Mucosa of rectum (tissue), 2 donors: ENCODE data around the gene TRPM3.

Experiments
- H3K27ac ChIP-seq, 2 donors: one replicate each; pipeline ENCODE4 v1.7.0; 2013; ENCODE audit warnings: inconsistent platforms in 2 of 2, low read depth in 2 of 2, low read length in 2 of 2
- H3K27me3 ChIP-seq, 2 donors: one replicate each; pipeline ENCODE4 v1.7.0; 2013; ENCODE audit warnings: low read length in 2 of 2; ENCODE audit not compliant: control insufficient read depth in 2 of 2, insufficient read depth in 2 of 2
- H3K36me3 ChIP-seq, 2 donors: one replicate each; pipeline ENCODE4 v1.7.0; 2013; ENCODE audit warnings: low read length in 2 of 2; ENCODE audit not compliant: control insufficient read depth in 2 of 2, insufficient read depth in 2 of 2
- H3K4me1 ChIP-seq, 2 donors: one replicate each; pipeline ENCODE4 v1.7.0; 2013; ENCODE audit warnings: low read length in 2 of 2, mild to moderate bottlenecking in 1 of 2; ENCODE audit not compliant: control insufficient read depth in 2 of 2, insufficient read depth in 2 of 2
- H3K4me3 ChIP-seq, 2 donors: one replicate each; pipeline ENCODE4 v1.7.0; 2013; ENCODE audit warnings: low read length in 2 of 2
- H3K9ac ChIP-seq, 2 donors: one replicate each; pipeline ENCODE4 v1.7.0; 2013; ENCODE audit warnings: low read length in 2 of 2, low read depth in 1 of 2, mild to moderate bottlenecking in 1 of 2
- H3K9me3 ChIP-seq, 2 donors: one replicate each; pipeline ENCODE4 v1.7.0; 2013; ENCODE audit warnings: low read length in 2 of 2; ENCODE audit not compliant: control insufficient read depth in 2 of 2
- donor health status: healthy.
- donor health status: Normal muscosa, but diverticular disease.

Gene TRPM3

DNA sequence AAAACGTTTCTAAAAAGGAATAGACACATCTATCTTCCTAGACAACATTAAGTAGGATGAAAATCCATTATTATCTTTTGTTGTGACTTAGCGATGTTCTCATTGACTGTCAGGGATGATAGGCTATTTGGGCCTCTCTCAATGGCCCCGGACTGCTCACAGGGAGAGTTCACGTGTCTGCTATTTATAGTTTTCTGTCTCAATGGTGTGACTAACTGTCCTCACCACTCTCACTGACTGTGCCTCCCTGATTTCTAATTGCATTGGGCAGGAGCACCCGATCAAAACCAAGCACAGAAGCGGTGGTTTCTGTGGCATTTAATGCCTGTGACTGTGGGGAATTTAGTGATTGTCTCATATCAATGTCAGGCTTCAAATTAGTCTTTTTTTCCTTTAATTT lies 420.3 kb downstream of the TRPM3 start:
- no peaks in the 10 kb centered on the region for H3K9me3 ChIP-seq
- H3K27ac ChIP-seq = no peak overlapping the region
- no peak overlapping the region for H3K4me3 ChIP-seq
- H3K27me3 ChIP-seq = no peaks in the 10 kb centered on the region
- no peak overlapping the region for H3K9ac ChIP-seq
- no peaks in the 10 kb centered on the region for H3K4me1 ChIP-seq
- no peaks in the 10 kb centered on the region for H3K36me3 ChIP-seq

DNA sequence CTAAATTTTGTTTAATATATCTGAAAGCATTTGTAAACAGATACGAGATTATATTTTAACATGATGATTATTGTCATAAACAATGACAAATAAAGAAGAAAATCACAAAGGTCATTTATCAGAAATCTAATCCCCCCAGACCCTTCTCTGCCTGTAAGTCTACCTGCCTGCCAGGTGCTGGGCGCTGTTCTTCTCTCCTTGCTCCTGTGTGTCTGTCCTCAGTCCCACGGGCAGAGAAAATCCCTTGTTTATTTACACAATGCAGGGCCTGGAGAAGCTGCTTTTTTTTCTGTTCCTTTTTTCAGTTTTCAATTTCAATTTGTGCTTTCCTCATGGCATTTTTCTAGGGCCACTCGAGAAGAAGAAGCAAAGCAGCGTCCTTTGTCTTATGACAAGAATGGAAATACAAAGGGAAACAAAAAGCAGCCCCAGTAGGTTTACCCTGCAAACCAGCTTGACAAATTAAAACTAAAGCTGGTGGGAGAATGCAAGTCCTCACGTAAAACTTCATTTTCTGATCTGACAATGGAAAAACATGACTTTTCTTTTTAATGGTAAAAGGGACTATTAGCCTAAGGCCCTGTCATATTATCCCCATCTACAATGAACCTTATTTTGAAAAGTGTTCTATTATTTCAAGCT lies 424.6 kb downstream of the TRPM3 start:
- Histone ChIP-seq H3K36me3 (no peaks in the 10 kb centered on the region), H3K27ac (no peak overlapping the region), H3K9ac (no peak overlapping the region), H3K27me3 (no peaks in the 10 kb centered on the region), H3K4me1 (no peaks in the 10 kb centered on the region), H3K9me3 (no peaks in the 10 kb centered on the region), H3K4me3 (no peak overlapping the region)

DNA sequence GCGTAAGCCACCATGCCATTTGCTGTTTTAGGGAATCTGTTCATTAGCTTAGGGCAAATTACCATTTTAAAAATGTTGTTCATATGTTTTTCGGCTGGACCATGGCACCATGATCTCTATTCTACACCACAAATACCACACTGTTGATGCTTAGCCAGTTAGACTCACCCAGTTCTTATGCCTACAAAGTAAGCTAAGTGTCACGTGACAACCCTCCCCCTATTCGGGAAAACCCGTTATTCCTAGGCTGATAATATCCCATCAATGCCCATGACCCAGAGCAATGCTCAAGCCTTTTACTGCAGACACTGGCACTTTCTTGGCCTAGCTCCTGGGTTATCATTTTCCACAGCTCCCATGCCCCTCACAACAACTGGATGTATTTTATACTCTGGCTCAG lies 426.7 kb downstream of the TRPM3 start:
- Histone ChIP-seq H3K9me3 (no peaks in the 10 kb centered on the region), H3K9ac (no peak overlapping the region), H3K27me3 (no peaks in the 10 kb centered on the region), H3K36me3 (no peaks in the 10 kb centered on the region), H3K27ac (no peak overlapping the region), H3K4me1 (no peaks in the 10 kb centered on the region), H3K4me3 (no peak overlapping the region)

DNA sequence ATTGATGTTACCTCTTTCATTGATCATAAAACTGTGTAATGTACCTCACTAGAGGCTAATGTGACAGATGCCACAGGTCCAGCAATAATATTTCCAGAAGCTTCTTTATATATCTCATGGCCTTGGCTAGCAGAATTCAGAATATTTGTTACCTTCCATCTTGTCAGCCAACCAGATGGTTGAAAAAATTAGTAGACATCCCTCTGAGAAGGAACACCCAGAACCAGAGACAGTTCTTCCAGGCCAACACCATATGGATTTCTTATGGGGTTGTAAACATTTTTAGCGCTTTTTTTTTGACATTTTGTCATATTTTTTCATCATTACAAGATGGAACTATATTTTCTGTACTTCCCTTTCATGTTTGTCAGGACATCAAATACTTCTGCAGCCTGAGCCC lies 428.2 kb downstream of the TRPM3 start:
- Histone ChIP-seq H3K4me3 (no peak overlapping the region), H3K4me1 (no peaks in the 10 kb centered on the region), H3K27ac (no peak overlapping the region), H3K27me3 (no peaks in the 10 kb centered on the region), H3K36me3 (no peaks in the 10 kb centered on the region), H3K9ac (no peak overlapping the region), H3K9me3 (no peaks in the 10 kb centered on the region)

DNA sequence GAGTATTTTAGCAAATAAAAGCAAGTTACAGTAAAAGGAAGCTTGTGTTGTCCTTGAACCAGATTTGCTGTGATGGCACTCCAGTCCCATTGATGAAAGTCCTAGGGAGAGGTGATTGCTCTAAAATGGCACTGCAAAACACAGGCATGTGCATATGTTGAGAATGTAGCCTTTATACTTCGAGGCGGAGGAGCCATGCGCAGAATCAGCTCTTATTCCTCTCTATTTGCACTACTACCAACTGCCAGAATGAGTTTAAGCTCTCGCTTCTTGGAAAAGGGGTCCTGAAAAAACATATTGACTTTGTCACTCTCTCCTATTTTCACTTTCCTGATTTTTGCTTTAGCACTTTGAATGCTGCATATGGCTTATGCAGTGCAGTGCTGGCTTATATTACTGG lies 429.0 kb downstream of the TRPM3 start:
- Histone ChIP-seq H3K9ac (no peak overlapping the region), H3K36me3 (no peaks in the 10 kb centered on the region), H3K9me3 (no peaks in the 10 kb centered on the region), H3K27me3 (no peaks in the 10 kb centered on the region), H3K4me3 (no peak overlapping the region), H3K4me1 (no peaks in the 10 kb centered on the region), H3K27ac (no peak overlapping the region)

DNA sequence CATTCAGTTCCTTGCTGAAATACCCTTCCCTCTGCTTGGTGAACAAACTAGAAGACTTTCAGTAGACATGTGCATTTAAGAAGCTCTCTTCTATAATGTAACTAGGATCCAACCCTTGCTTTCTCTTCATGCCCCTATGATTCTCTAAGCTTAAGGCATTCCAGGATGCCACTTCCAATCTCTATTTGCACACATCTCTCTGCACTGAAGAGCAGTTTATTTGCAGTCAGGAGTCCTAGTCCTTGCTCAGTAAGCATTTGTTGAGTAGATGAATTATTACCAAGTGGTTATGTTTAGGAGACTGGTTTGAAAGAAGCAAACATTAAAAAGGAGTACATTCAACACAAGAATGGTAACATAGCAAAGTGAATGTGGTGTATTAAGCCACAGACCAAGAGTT lies 432.7 kb downstream of the TRPM3 start:
- Histone ChIP-seq H3K9ac (no peak overlapping the region), H3K9me3 (no peaks in the 10 kb centered on the region), H3K4me3 (no peak overlapping the region), H3K27ac (no peak overlapping the region), H3K36me3 (no peaks in the 10 kb centered on the region), H3K27me3 (no peaks in the 10 kb centered on the region), H3K4me1 (no peaks in the 10 kb centered on the region)

DNA sequence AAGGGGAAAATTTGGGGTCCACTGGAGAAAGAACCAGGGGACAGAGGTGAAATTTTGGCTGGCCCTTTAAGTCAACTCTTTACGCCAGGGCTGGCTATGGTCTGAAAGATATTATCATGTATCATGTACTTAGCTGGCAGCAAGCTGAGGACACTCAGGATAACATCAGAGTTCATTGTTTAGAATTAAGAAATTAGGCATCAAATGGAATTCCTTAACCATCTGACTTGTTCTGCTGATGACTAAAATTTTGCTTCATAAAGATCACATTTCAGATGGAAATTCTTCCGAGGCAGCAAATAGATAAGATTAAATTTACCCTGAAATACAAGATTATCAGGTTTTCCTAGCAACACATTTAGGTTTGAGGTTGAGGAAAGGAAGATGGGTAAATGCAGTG lies 437.6 kb downstream of the TRPM3 start:
- Histone ChIP-seq H3K27ac (no peak overlapping the region), H3K9ac (no peak overlapping the region), H3K36me3 (no peaks in the 10 kb centered on the region), H3K27me3 (no peaks in the 10 kb centered on the region), H3K4me1 (no peaks in the 10 kb centered on the region), H3K4me3 (no peak overlapping the region), H3K9me3 (no peaks in the 10 kb centered on the region)

DNA sequence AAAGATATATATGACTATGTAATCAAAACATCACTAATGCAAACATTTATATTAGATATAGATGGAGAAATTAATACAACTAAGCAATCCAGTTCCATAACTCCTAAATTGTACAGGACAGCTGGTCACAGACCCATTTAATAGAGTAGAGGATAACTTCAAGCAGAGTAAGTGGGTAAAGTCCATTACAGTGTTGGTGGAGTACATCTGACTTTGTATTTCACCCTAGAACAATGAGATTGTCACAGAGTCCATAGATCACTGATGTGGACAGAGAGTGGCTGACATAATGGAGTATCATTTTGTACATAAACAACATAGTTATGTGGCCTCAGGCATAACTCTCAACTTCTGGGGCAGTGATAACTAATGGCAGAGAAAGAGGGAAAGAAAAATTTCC lies 439.1 kb downstream of the TRPM3 start:
- H3K36me3 ChIP-seq = no peaks in the 10 kb centered on the region
- H3K27ac ChIP-seq = no peak overlapping the region
- H3K4me3 ChIP-seq = no peak overlapping the region
- H3K27me3 ChIP-seq = no peaks in the 10 kb centered on the region
- H3K4me1 ChIP-seq = no peaks in the 10 kb centered on the region
- H3K9me3 ChIP-seq = no peaks in the 10 kb centered on the region
- no peak overlapping the region for H3K9ac ChIP-seq

DNA sequence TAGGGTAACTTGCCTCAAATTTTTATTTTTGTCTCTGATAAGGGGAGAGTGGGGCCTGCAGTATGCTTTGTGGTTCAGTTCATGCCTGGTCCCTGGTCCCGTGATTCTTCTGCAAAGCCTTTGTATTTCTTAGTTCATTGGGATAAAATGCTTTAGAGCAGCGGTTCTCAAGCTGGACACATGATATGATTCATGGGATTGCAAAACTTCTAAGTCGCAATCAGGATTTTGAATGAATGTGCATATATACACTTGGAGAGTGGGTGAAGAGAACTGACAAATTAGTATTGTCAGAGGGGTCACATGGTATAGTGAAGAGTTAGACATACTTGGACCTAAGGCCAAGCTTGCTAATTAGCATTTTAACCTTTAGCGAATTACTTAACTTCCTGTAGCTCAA lies 441.6 kb downstream of the TRPM3 start:
- no peak overlapping the region for H3K27ac ChIP-seq
- no peaks in the 10 kb centered on the region for H3K36me3 ChIP-seq
- H3K4me1 ChIP-seq = no peaks in the 10 kb centered on the region

DNA sequence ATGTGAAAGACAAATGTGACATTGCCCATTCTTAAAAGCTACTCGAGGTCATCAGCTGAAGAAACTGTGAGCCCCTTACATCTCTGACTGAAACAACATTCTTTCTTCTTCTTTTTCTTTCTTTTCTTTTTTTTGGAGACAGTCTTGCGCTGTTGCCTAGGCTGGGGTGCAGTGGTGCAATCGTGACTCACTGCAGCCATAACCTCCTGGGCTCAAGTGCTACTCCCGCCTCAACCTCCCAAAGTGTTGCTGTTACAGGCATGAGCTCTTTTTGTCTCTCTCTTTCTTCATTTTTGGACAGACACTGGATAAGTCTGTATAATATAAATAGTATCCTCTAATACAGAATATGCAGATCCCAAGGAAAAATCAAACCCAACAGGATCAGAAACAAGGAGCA lies 443.3 kb downstream of the TRPM3 start:
- Histone ChIP-seq H3K36me3 (no peaks in the 10 kb centered on the region), H3K27me3 (no peaks in the 10 kb centered on the region), H3K9ac (no peak overlapping the region), H3K9me3 (no peaks in the 10 kb centered on the region), H3K4me3 (no peak overlapping the region), H3K4me1 (no peaks in the 10 kb centered on the region), H3K27ac (no peak overlapping the region)

More for the DNA sequence above, 441.6 kb downstream of the TRPM3 start:
- Histone ChIP-seq H3K27me3 (no peaks in the 10 kb centered on the region), H3K9me3 (no peaks in the 10 kb centered on the region), H3K9ac (no peak overlapping the region), H3K4me3 (no peak overlapping the region)
